Chondrocyte (in vitro differentiated cells): Measurements from ENCODE around the gene COMMD3. TPM values are rescaled to one million over a fixed set of nuclear protein-coding genes. Genes with fewer than 3 reads are reported as not detected.

Source experiments
- DNase-seq: peaks from one replicate; pipeline ENCODE4 v3.0.0; 2021; ENCODE audit warnings: mixed read lengths, low spot score
- H3K27ac Mint-ChIP-seq: one replicate; pipeline ENCODE4 v1.8.0; 2021; ENCODE audit warnings: mild to moderate bottlenecking, moderate library complexity, mixed read lengths; ENCODE audit not compliant: unreplicated experiment
- H3K27me3 Mint-ChIP-seq: 2 replicates; pipeline ENCODE4 v1.8.0; 2021; ENCODE audit warnings: low read depth, mixed read lengths
- H3K36me3 Mint-ChIP-seq: 2 replicates; pipeline ENCODE4 v1.8.0; 2021; ENCODE audit warnings: low read depth, mixed read lengths
- H3K4me1 Mint-ChIP-seq: 2 replicates; pipeline ENCODE4 v1.8.0; 2021; ENCODE audit warnings: low read depth, mild to moderate bottlenecking, mixed read lengths
- H3K4me3 Mint-ChIP-seq: one replicate; pipeline ENCODE4 v1.8.0; 2021; ENCODE audit warnings: mild to moderate bottlenecking, moderate library complexity, mixed read lengths; ENCODE audit not compliant: unreplicated experiment
- H3K9me3 Mint-ChIP-seq: 2 replicates; pipeline ENCODE4 v1.8.0; 2021; ENCODE audit warnings: low read depth, mixed read lengths
- CTCF ChIP-seq: fragments of 200-600 bp; sonication (generic); IDR thresholded peaks from 2 replicates; pipeline ENCODE4 v1.5.0; 2021; ENCODE audit warnings: antibody characterized with exemption, mild to moderate bottlenecking, moderate library complexity
- total RNA-seq: library from RNA; stranded (reverse); gene quantifications from 3 replicates; pipeline ENCODE4 v1.2.1, GENCODE V29; 2021

The COMMD3 gene
- total RNA-seq, 1 donor from 2014 or later = 51.4 TPM

- TF ChIP-seq CTCF = no peak
- peaks cover 67% of the 10 kb centered on the region for H3K4me1 Mint-ChIP-seq
- H3K9me3 Mint-ChIP-seq = no peaks in the 10 kb centered on the region
- no peaks in the 10 kb centered on the region for H3K36me3 Mint-ChIP-seq
- peaks cover 6% of the 10 kb centered on the region for H3K27me3 Mint-ChIP-seq
- DNase-seq = no peak
- peak overlapping the region; percentile 83 for H3K27ac Mint-ChIP-seq
- peak overlapping the region; percentile 74 for H3K4me3 Mint-ChIP-seq
Measured at GRCh38 chr10:22319980-22320558, 3.9 kb downstream of the COMMD3 start.

DNA sequence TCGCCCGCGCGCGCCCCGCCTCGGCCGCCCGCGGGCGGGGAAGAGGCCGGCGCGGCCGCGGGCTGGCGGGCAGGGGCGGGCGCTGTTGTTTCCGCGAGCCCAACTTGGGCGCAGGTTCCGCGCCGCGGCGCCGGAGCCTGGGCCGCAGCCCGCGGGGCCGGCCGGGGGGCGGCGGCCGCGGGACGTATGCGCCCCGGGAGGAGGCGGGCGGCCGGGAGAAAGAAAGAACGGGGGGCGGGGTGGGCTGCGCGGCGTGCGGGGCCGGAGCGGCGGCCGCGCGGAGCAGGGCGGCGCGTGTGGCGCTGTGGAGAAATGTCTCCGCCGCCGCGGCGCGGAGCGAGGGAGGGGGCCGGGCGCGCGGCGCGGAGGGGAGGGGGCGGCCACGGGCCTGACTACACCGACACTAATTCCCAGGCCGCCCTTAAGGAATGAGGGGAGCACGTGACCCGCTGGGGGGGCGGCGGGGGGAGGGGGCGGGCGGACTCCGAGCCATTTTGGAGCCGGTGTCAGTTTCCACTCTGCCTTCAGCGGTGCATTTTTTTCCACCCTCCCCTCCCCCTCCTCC is 4.5 kb downstream of the COMMD3 start, which contains the start of gene BMI1:
Gene BMI1 (plus strand): TSS at position 509 of the 565 bp plus-strand sequence. CDS start 5,351 bp downstream, outside the sequence.
- TF ChIP-seq CTCF = no peak
- Mint-ChIP-seq H3K36me3 (no peaks in the 10 kb centered on the region), H3K27ac (peak within 1 kb of the TSS; percentile 86), H3K9me3 (no peaks in the 10 kb centered on the region), H3K27me3 (peaks cover 6% of the 10 kb centered on the region), H3K4me3 (peak within 1 kb of the TSS; percentile 87), H3K4me1 (peaks cover 63% of the 10 kb centered on the region)
- no peak for DNase-seq

DNA sequence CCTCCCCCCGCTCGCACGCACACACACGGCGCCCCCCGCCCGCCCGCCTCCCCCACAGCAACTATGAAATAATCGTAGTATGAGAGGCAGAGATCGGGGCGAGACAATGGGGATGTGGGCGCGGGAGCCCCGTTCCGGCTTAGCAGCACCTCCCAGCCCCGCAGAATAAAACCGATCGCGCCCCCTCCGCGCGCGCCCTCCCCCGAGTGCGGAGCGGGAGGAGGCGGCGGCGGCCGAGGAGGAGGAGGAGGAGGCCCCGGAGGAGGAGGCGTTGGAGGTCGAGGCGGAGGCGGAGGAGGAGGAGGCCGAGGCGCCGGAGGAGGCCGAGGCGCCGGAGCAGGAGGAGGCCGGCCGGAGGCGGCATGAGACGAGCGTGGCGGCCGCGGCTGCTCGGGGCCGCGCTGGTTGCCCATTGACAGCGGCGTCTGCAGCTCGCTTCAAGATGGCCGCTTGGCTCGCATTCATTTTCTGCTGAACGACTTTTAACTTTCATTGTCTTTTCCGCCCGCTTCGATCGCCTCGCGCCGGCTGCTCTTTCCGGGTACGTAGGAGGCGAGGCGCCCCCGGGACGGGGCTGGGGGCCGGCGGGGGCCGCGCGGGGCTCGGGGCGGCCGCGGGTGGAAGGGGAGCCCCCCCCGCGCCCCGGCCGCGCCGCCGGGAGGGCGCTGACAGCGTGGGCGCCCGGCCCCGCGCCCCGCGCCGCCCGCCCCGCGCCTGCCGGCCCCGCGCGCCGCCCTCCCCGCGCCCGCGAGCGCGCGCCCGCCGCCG is 5.2 kb downstream of the COMMD3 start:
- peaks cover 68% of the 10 kb centered on the region for H3K4me1 Mint-ChIP-seq
- peak overlapping the region; percentile 86 for H3K27ac Mint-ChIP-seq
- no peaks in the 10 kb centered on the region for H3K9me3 Mint-ChIP-seq
- TF ChIP-seq CTCF = no peak
- peak overlapping the region; percentile 74 for H3K4me3 Mint-ChIP-seq
- no peak for DNase-seq
- H3K36me3 Mint-ChIP-seq = no peaks in the 10 kb centered on the region
- peaks cover 6% of the 10 kb centered on the region for H3K27me3 Mint-ChIP-seq

- Mint-ChIP-seq H3K36me3 (peaks cover 1% of the 10 kb centered on the region), H3K9me3 (no peaks in the 10 kb centered on the region), H3K4me1 (peaks cover 69% of the 10 kb centered on the region), H3K27ac (peak overlapping the region; percentile 83), H3K4me3 (peak overlapping the region; percentile 87), H3K27me3 (peaks cover 6% of the 10 kb centered on the region)
- TF ChIP-seq CTCF = no peak
- DNase-seq = no peak
Measured at GRCh38 chr10:22321924-22322640, 5.9 kb downstream of the COMMD3 start.

- H3K4me1 Mint-ChIP-seq = peaks cover 63% of the 10 kb centered on the region
Measured at GRCh38 chr10:22322641-22323160, 6.5 kb downstream of the COMMD3 start.

More at GRCh38 chr10:22322641-22323160, 6.5 kb downstream of the COMMD3 start:
- TF ChIP-seq CTCF = no peak
- Mint-ChIP-seq H3K4me3 (peak overlapping the region; percentile 87), H3K36me3 (peaks cover 3% of the 10 kb centered on the region), H3K27ac (peak overlapping the region; percentile 83), H3K9me3 (no peaks in the 10 kb centered on the region), H3K27me3 (peaks cover 6% of the 10 kb centered on the region)
- DNase-seq = no peak
